ENCODE data around the gene ENTPD6.
A peak's percentile ranks its signal among the peaks of the same experiment; 100 is the strongest.

Gene ENTPD6

DNA sequence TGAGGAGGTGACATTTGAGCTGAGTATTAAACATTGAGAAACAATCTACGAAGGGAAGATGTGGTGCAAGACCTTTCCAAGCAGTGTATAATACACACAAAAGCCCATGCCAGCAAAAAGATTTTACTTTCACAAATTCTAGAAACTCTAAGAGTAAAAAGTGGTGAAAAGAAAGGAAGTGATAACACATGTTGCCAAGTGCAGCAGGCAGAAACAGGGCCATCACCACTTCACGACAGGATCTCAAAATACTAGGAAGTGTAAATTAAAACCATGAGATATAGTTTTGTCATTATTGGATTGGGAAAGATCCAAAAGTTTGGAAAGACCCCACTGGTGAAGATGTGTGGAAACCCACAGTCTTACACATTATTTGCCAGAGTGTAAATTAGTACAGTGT lies 1.7 kb upstream of the ENTPD6 start:
- WGBS, result 100% methylated on average over 1 of the region's 2 CpGs

DNA sequence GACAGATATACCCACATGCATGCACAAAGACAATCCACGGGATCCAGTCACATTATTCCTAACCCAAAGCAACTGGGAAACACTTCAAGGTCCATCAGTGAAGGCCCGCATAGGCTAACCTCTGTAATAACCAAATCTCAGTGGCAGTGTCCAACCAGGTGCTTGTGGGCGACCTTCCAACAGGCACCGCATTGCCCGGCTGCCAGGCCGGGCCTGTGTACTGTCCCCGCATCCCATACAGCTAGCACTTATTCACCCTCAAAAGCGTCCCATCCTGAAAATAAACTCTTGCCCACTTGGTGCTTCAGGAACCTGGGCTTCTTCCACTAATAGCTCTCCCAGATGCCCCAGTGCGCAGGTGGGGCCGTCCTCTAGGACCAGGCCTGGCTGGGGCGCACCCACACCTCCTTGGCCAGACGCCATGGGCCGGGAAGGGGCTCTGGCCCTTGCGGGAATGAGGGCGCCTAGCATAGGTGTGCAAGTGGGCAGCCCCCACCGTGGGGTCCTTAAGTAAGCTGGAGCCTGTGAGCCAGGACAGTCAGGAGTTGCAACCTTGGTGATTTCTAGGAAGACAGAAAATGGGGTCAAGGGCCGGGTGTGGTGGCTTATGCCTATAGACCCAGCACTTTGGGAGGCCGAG lies 1.1 kb upstream of the ENTPD6 start:
- no peak overlapping the region for H3K4ac ChIP-seq (ENCODE audit: low read depth in 1 of 2, low read length in 2 of 2)
- WGBS, result 95% methylated on average over 18 of the region's 18 CpGs

More for the DNA sequence above, 1.7 kb upstream of the ENTPD6 start:
- Histone ChIP-seq H2BK120ac (ENCODE audit: low read depth, low read length) (no peak overlapping the region), H2BK15ac (ENCODE audit: low read depth, poor library complexity, severe bottlenecking) (no peak overlapping the region), H2AK5ac (ENCODE audit: low read length, severe bottlenecking) (no peak overlapping the region), H3K4me3 (ENCODE audit: insufficient read depth in 1 of 2, low read depth in 1 of 2, low read length in 2 of 2) (no peak overlapping the region), H2BK12ac (ENCODE audit: low read length in 2 of 2) (no peak overlapping the region), H3K27me3 (ENCODE audit: control insufficient read depth in 1 of 2, insufficient read depth in 1 of 2, low read length in 2 of 2) (peaks cover 0 to 10% of the 10 kb centered on the region in 2 experiments), H4K8ac (ENCODE audit: low read length) (no peak overlapping the region), H3K79me1 (replicated peaks; ENCODE audit: low read length, poor library complexity, severe bottlenecking) (peaks cover 8% of the 10 kb centered on the region), H3K4me1 (ENCODE audit: control insufficient read depth, insufficient read depth, low read depth, low read length) (peaks cover 17% of the 10 kb centered on the region), H3K4ac (ENCODE audit: low read depth in 1 of 2, low read length in 2 of 2) (no peak overlapping the region), H2BK5ac (ENCODE audit: low read depth, low read length, poor library complexity, severe bottlenecking) (no peak overlapping the region), H3K14ac (ENCODE audit: low read length in 2 of 2) (no peak overlapping the region), H3K27ac (ENCODE audit: low read length, poor library complexity, severe bottlenecking) (no peak overlapping the region), H3K4me2 (ENCODE audit: low read length, poor library complexity, severe bottlenecking) (no peak overlapping the region), H3K36me3 (ENCODE audit: control insufficient read depth in 1 of 2, insufficient read depth in 2 of 2, low read depth in 1 of 2, low read length in 2 of 2) (peaks cover 0 to 10% of the 10 kb centered on the region in 2 experiments), H3K9ac (ENCODE audit: low read length) (no peak overlapping the region), H3K23ac (ENCODE audit: low read length in 2 of 2) (no peak overlapping the region), H3K9me3 (ENCODE audit: control insufficient read depth, low read length) (no peaks in the 10 kb centered on the region), H2AFZ (ENCODE audit: low read depth, low read length) (no peak overlapping the region), H3K18ac (ENCODE audit: low read depth in 1 of 2, low read length in 2 of 2) (no peak overlapping the region), H4K91ac (ENCODE audit: low read length) (no peak overlapping the region)
- no peak for DNase-seq

DNA sequence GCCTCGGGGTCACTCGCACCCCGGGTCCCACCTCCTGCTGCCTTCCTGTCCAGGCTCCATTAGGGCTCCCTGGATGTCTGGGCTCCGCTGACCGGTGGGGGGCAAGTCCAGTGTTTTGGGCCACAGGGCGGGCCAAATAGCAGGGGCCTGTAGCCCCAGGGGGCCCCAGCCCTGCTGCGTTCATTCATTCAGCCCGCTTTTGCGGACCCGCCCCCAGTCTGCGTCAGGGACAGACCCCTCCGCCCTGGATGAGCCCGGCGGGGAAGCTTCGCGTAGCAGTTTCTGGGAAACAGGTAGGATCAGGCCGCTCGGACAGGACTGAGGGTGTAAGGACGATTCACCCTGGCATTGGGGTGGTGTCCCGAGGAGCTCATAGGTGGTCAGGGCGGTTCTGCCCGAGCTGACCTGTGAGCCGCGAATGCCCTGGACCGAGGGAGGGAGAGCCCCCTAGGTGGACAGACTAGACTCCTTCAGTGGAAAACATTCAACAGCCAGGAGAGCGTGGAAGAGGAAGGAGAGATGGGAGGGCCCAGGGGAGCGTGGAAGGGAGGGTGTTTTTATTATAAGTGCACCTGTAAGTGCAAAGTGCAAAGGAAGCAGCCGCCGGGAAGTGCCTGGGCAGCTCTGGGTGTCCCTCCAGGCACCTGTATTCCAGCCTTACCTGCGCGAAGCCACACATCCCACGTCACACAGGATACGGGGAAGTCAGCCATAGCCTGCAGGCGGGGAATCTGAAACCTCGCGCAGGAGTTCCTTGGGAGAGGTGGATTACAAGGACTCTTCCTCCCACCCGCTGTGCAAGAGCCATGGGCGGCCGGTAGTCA lies 662 bp downstream of the ENTPD6 start:
- Histone ChIP-seq H2AK5ac (ENCODE audit: low read length, severe bottlenecking) (no peak overlapping the region), H3K4me3 (ENCODE audit: insufficient read depth in 1 of 2, low read depth in 1 of 2, low read length in 2 of 2) (peak overlapping the region; percentile 89 to 97), H3K9ac (ENCODE audit: low read length) (peak overlapping the region; percentile 88), H2BK12ac (ENCODE audit: low read length in 2 of 2) (peak overlapping the region in 1 of 2 experiments; percentile 97), H3K23ac (ENCODE audit: low read length in 2 of 2) (peak overlapping the region in 1 of 2 experiments; percentile 94), H2BK5ac (ENCODE audit: low read depth, low read length, poor library complexity, severe bottlenecking) (no peak overlapping the region), H3K9me3 (ENCODE audit: control insufficient read depth, low read length) (no peaks in the 10 kb centered on the region), H3K79me1 (replicated peaks; ENCODE audit: low read length, poor library complexity, severe bottlenecking) (peaks cover 8% of the 10 kb centered on the region), H3K4me1 (ENCODE audit: control insufficient read depth, insufficient read depth, low read depth, low read length) (peaks cover 22% of the 10 kb centered on the region), H4K8ac (ENCODE audit: low read length) (peak overlapping the region; percentile 86), H2BK15ac (ENCODE audit: low read depth, poor library complexity, severe bottlenecking) (no peak overlapping the region), H3K4ac (ENCODE audit: low read depth in 1 of 2, low read length in 2 of 2) (peak overlapping the region; percentile 70 to 94), H2AFZ (ENCODE audit: low read depth, low read length) (peak overlapping the region; percentile 86), H3K4me2 (ENCODE audit: low read length, poor library complexity, severe bottlenecking) (peak overlapping the region; percentile 93), H3K36me3 (ENCODE audit: control insufficient read depth in 1 of 2, insufficient read depth in 2 of 2, low read depth in 1 of 2, low read length in 2 of 2) (peaks cover 0 to 10% of the 10 kb centered on the region in 2 experiments), H3K27ac (ENCODE audit: low read length, poor library complexity, severe bottlenecking) (peak overlapping the region; percentile 23), H3K27me3 (ENCODE audit: control insufficient read depth in 1 of 2, insufficient read depth in 1 of 2, low read length in 2 of 2) (peaks cover 0 to 4% of the 10 kb centered on the region in 2 experiments), H2BK120ac (ENCODE audit: low read depth, low read length) (peak overlapping the region; percentile 92), H4K91ac (ENCODE audit: low read length) (no peak overlapping the region), H3K18ac (ENCODE audit: low read depth in 1 of 2, low read length in 2 of 2) (peak overlapping the region; percentile 82 to 89), H3K14ac (ENCODE audit: low read length in 2 of 2) (peak overlapping the region in 1 of 2 experiments; percentile 94)
- WGBS, result 4% methylated on average over 39 of the region's 39 CpGs
- peak; percentile 39 for DNase-seq

More for the DNA sequence above, 1.1 kb upstream of the ENTPD6 start:
- Histone ChIP-seq H3K27ac (ENCODE audit: low read length, poor library complexity, severe bottlenecking) (no peak overlapping the region), H2BK12ac (ENCODE audit: low read length in 2 of 2) (no peak overlapping the region), H3K27me3 (ENCODE audit: control insufficient read depth in 1 of 2, insufficient read depth in 1 of 2, low read length in 2 of 2) (peaks cover 0 to 10% of the 10 kb centered on the region in 2 experiments), H2AK5ac (ENCODE audit: low read length, severe bottlenecking) (peak overlapping the region; percentile 17), H4K91ac (ENCODE audit: low read length) (no peak overlapping the region), H3K36me3 (ENCODE audit: control insufficient read depth in 1 of 2, insufficient read depth in 2 of 2, low read depth in 1 of 2, low read length in 2 of 2) (peaks cover 0 to 10% of the 10 kb centered on the region in 2 experiments), H2BK5ac (ENCODE audit: low read depth, low read length, poor library complexity, severe bottlenecking) (no peak overlapping the region), H3K79me1 (replicated peaks; ENCODE audit: low read length, poor library complexity, severe bottlenecking) (peaks cover 8% of the 10 kb centered on the region), H3K23ac (ENCODE audit: low read length in 2 of 2) (no peak overlapping the region), H2AFZ (ENCODE audit: low read depth, low read length) (no peak overlapping the region), H3K4me3 (ENCODE audit: insufficient read depth in 1 of 2, low read depth in 1 of 2, low read length in 2 of 2) (no peak overlapping the region), H3K9ac (ENCODE audit: low read length) (no peak overlapping the region), H3K18ac (ENCODE audit: low read depth in 1 of 2, low read length in 2 of 2) (no peak overlapping the region), H2BK15ac (ENCODE audit: low read depth, poor library complexity, severe bottlenecking) (peak overlapping the region; percentile 0), H3K14ac (ENCODE audit: low read length in 2 of 2) (no peak overlapping the region), H3K9me3 (ENCODE audit: control insufficient read depth, low read length) (no peaks in the 10 kb centered on the region), H4K8ac (ENCODE audit: low read length) (no peak overlapping the region), H3K4me1 (ENCODE audit: control insufficient read depth, insufficient read depth, low read depth, low read length) (peaks cover 20% of the 10 kb centered on the region), H2BK120ac (ENCODE audit: low read depth, low read length) (no peak overlapping the region), H3K4me2 (ENCODE audit: low read length, poor library complexity, severe bottlenecking) (no peak overlapping the region)
- no peak for DNase-seq

DNA sequence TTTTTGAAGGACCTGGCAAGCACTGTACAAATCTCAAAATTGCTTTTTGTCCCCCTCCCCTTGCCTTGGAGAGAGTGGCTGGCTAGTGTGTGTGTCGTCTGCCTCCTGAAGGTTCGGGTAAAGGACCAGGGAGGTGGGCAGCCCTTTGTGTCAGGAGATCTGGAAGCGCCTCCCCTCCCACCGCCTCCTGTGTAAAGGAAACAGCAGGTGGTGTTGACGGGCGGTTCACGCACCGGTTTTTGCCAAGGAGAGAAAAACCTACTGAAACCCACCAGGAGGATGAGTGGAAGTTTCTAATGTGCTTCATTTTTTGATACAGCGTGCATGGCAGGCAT lies 1.2 kb downstream of the ENTPD6 start:
- peaks cover 8% of the 10 kb centered on the region for H3K79me1 ChIP-seq (replicated peaks; ENCODE audit: low read length, poor library complexity, severe bottlenecking)
- no peak overlapping the region for H2BK5ac ChIP-seq (ENCODE audit: low read depth, low read length, poor library complexity, severe bottlenecking)
- no peak overlapping the region for H2BK12ac ChIP-seq (ENCODE audit: low read length in 2 of 2)
- H3K4ac ChIP-seq (ENCODE audit: low read depth in 1 of 2, low read length in 2 of 2), result no peak overlapping the region
- no peaks in the 10 kb centered on the region for H3K9me3 ChIP-seq (ENCODE audit: control insufficient read depth, low read length)
- H3K9ac ChIP-seq (ENCODE audit: low read length), result peak overlapping the region; percentile 88
- no peak overlapping the region for H2BK15ac ChIP-seq (ENCODE audit: low read depth, poor library complexity, severe bottlenecking)
- no peak overlapping the region for H4K8ac ChIP-seq (ENCODE audit: low read length)
- no peak overlapping the region for H2BK120ac ChIP-seq (ENCODE audit: low read depth, low read length)
- no peak overlapping the region for H3K18ac ChIP-seq (ENCODE audit: low read depth in 1 of 2, low read length in 2 of 2)
- H2AK5ac ChIP-seq (ENCODE audit: low read length, severe bottlenecking), result no peak overlapping the region
- no peak overlapping the region for H3K14ac ChIP-seq (ENCODE audit: low read length in 2 of 2)
- DNase-seq, result no peak
- H3K36me3 ChIP-seq (ENCODE audit: control insufficient read depth in 1 of 2, insufficient read depth in 2 of 2, low read depth in 1 of 2, low read length in 2 of 2), result peaks cover 0 to 10% of the 10 kb centered on the region in 2 experiments
- H3K4me2 ChIP-seq (ENCODE audit: low read length, poor library complexity, severe bottlenecking), result peak overlapping the region; percentile 93
- no peak overlapping the region for H4K91ac ChIP-seq (ENCODE audit: low read length)
- no peaks in the 10 kb centered on the region for H3K27me3 ChIP-seq (ENCODE audit: control insufficient read depth in 1 of 2, insufficient read depth in 1 of 2, low read length in 2 of 2)
- no peak overlapping the region for H3K23ac ChIP-seq (ENCODE audit: low read length in 2 of 2)
- peaks cover 22% of the 10 kb centered on the region for H3K4me1 ChIP-seq (ENCODE audit: control insufficient read depth, insufficient read depth, low read depth, low read length)
- WGBS, result 51% methylated on average over 9 of the region's 9 CpGs
- H3K27ac ChIP-seq (ENCODE audit: low read length, poor library complexity, severe bottlenecking), result no peak overlapping the region
- H3K4me3 ChIP-seq (ENCODE audit: insufficient read depth in 1 of 2, low read depth in 1 of 2, low read length in 2 of 2), result peak overlapping the region; percentile 89 to 97
- no peak overlapping the region for H2AFZ ChIP-seq (ENCODE audit: low read depth, low read length)
